IPS-NIHi11 (cell line): ENCODE measurements around the gene USP17L17.
"Not testable (repeated sequence)": the region's sequence is repeated elsewhere in the genome, so short reads cannot be mapped to it uniquely, and the experiment has no call there.

Experiments used
- DNase-seq: peaks from one replicate; pipeline ENCODE4 v3.0.0; 2012; ENCODE audit warnings: mixed read lengths, low spot score

USP17L17 gene, protein sequence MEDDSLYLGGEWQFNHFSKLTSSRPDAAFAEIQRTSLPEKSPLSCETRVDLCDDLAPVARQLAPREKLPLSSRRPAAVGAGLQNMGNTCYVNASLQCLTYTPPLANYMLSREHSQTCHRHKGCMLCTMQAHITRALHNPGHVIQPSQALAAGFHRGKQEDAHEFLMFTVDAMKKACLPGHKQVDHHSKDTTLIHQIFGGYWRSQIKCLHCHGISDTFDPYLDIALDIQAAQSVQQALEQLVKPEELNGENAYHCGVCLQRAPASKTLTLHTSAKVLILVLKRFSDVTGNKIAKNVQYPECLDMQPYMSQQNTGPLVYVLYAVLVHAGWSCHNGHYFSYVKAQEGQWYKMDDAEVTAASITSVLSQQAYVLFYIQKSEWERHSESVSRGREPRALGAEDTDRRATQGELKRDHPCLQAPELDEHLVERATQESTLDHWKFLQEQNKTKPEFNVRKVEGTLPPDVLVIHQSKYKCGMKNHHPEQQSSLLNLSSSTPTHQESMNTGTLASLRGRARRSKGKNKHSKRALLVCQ

DNA sequence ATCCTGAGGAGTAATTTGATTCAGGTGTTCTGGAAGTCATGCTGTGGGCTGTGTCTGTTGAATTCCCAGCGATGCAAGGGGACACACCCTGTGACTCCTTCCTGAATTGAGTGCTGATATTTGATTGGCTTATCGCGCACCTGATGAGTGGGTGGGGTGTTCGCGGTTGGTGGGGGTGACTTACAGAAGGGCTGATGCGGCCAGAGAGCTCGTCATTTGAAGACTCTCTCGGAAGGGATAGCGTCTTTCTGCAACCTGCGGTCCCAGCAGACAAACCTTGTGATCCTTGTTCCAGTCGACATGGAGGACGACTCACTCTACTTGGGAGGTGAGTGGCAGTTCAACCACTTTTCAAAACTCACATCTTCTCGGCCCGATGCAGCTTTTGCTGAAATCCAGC lies at the start of gene USP17L17:
Gene USP17L17 (plus strand): TSS at position 301 of the 400 bp plus-strand sequence. CDS start 0 bp downstream, at position 301.
- not testable (repeated sequence) for DNase-seq

DNA sequence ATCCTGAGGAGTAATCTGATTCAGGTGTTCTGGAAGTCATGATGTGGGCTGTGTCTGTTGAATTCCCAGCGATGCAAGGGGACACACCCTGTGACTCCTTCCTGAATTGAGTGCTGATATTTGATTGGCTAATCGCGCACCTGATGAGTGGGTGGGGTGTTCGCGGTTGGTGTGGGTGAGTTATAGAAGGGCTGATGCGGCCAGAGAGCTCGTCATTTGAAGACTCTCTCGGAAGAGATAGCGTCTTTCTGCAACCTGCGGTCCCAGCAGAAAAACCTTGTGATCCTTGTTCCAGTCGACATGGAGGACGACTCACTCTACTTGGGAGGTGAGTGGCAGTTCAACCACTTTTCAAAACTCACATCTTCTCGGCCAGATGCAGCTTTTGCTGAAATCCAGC lies 33.3 kb upstream of the USP17L17 start, which contains the start of gene USP17L10:
Gene USP17L10 (plus strand): TSS at position 301 of the 400 bp plus-strand sequence. CDS start 0 bp downstream, at position 301.
- not testable (repeated sequence) for DNase-seq

DNA sequence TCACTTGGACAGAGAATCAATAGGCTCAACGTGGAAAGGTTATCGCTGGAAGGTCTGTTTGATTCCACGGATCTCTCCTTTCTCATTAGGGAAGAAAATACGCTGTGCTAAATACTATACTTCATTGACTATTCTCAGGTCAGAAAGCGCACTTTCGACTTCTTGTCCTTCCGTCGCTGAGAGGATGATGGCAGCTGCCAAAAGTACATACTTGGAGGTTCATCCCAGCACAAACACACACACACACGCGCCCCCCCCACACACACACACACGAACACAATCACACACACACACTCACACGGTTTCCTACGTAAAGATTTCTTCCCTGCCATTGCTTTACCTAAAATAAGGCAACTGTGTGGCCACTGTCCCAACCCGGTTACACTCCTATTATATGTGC lies 29.0 kb upstream of the USP17L17 start:
- not testable (repeated sequence) for DNase-seq

DNA sequence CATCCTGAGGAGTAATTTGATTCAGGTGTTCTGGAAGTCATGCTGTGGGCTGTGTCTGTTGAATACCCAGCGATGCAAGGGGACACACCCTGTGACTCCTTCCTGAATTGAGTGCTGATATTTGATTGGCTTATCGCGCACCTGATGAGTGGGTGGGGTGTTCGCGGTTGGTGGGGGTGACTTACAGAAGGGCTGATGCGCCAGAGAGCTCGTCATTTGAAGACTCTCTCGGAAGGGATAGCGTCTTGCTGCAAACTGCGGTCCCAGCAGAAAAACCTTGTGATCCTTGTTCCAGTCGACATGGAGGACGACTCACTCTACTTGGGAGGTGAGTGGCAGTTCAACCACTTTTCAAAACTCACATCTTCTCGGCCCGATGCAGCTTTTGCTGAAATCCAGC lies 28.6 kb upstream of the USP17L17 start, which contains the start of gene USP17L11:
Gene USP17L11 (plus strand): TSS at position 301 of the 400 bp plus-strand sequence. CDS start 0 bp downstream, at position 301.
- DNase-seq = not testable (repeated sequence)

DNA sequence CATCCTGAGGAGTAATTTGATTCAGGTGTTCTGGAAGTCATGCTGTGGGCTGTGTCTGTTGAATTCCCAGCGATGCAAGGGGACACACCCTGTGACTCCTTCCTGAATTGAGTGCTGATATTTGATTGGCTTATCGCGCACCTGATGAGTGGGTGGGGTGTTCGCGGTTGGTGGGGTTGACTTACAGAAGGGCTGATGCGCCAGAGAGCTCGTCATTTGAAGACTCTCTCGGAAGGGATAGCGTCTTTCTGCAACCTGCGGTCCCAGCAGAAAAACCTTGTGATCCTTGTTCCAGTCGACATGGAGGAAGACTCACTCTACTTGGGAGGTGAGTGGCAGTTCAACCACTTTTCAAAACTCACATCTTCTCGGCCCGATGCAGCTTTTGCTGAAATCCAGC lies 23.8 kb upstream of the USP17L17 start, which contains the start of gene USP17L12:
Gene USP17L12 (plus strand): TSS at position 301 of the 400 bp plus-strand sequence. CDS start 0 bp downstream, at position 301.
- DNase-seq = not testable (repeated sequence)

DNA sequence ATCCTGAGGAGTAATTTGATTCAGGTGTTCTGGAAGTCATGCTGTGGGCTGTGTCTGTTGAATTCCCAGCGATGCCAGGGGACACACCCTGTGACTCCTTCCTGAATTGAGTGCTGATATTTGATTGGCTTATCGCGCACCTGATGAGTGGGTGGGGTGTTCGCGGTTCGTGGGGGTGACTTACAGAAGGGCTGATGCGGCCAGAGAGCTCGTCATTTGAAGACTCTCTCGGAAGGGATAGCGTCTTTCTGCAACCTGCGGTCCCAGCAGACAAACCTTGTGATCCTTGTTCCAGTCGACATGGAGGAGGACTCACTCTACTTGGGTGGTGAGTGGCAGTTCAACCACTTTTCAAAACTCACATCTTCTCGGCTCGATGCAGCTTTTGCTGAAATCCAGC lies 19.1 kb upstream of the USP17L17 start, which contains the start of gene USP17L13:
Gene USP17L13 (plus strand): TSS at position 301 of the 400 bp plus-strand sequence. CDS start 0 bp downstream, at position 301.
- DNase-seq = not testable (repeated sequence)

DNA sequence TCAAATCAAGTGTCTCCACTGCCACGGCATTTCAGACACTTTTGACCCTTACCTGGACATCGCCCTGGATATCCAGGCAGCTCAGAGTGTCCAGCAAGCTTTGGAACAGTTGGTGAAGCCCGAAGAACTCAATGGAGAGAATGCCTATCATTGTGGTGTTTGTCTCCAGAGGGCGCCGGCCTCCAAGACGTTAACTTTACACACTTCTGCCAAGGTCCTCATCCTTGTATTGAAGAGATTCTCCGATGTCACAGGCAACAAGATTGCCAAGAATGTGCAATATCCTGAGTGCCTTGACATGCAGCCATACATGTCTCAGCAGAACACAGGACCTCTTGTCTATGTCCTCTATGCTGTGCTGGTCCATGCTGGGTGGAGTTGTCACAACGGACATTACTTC lies 13.4 kb upstream of the USP17L17 start:
- not testable (repeated sequence) for DNase-seq

DNA sequence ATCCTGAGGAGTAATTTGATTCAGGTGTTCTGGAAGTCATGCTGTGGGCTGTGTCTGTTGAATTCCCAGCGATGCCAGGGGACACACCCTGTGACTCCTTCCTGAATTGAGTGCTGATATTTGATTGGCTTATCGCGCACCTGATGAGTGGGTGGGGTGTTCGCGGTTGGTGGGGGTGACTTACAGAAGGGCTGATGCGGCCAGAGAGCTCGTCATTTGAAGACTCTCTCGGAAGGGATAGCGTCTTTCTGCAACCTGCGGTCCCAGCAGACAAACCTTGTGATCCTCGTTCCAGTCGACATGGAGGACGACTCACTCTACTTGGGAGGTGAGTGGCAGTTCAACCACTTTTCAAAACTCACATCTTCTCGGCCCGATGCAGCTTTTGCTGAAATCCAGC lies 9.6 kb upstream of the USP17L17 start, which contains the start of gene USP17L15:
Gene USP17L15 (plus strand): TSS at position 301 of the 400 bp plus-strand sequence. CDS start 0 bp downstream, at position 301.
- not testable (repeated sequence) for DNase-seq

DNA sequence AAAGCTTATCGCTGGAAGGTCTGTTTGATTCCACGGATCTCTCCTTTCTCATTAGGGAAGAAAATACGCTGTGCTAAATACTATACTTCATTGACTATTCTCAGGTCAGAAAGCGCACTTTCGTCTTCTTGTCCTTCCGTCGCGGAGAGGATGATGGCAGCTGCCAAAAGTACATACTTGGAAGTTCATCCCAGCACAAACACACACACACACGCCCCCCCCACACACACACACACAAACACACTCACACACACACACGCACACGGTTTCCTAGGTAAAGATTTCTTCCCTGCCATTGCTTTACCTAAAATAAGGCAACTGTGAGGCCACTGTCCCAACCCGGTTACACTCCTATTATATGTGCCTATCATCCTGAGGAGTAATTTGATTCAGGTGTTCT lies 5.2 kb upstream of the USP17L17 start:
- DNase-seq = not testable (repeated sequence)

DNA sequence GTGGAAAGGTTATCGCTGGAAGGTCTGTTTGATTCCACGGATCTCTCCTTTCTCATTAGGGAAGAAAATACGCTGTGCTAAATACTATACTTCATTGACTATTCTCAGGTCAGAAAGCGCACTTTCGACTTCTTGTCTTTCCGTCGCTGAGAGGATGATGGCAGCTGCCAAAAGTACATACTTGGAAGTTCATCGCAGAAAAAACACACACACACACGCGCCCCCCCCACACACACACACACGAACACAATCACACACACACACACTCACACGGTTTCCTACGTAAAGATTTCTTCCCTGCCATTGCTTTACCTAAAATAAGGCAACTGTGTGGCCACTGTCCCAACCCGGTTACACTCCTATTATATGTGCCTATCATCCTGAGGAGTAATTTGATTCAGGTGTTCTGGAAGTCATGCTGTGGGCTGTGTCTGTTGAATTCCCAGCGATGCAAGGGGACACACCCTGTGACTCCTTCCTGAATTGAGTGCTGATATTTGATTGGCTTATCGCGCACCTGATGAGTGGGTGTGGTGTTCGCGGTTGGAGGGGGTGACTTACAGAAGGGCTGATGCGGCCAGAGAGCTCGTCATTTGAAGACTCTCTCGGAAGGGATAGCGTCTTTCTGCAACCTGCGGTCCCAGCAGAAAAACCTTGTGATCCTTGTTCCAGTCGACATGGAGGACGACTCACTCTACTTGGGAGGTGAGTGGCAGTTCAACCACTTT lies 4.4 kb downstream of the USP17L17 start, which contains the start of gene USP17L18:
Gene USP17L18 (plus strand): TSS at position 678 of the 728 bp plus-strand sequence. CDS start 0 bp downstream, at position 678.
- DNase-seq = not testable (repeated sequence)

DNA sequence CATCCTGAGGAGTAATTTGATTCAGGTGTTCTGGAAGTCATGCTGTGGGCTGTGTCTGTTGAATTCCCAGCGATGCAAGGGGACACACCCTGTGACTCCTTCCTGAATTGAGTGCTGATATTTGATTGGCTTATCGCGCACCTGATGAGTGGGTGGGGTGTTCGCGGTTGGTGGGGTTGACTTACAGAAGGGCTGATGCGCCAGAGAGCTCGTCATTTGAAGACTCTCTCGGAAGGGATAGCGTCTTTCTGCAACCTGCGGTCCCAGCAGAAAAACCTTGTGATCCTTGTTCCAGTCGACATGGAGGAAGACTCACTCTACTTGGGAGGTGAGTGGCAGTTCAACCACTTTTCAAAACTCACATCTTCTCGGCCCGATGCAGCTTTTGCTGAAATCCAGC lies 9.4 kb downstream of the USP17L17 start, which contains the start of gene USP17L19:
Gene USP17L19 (plus strand): TSS at position 301 of the 400 bp plus-strand sequence. CDS start 0 bp downstream, at position 301.
- DNase-seq = not testable (repeated sequence)

DNA sequence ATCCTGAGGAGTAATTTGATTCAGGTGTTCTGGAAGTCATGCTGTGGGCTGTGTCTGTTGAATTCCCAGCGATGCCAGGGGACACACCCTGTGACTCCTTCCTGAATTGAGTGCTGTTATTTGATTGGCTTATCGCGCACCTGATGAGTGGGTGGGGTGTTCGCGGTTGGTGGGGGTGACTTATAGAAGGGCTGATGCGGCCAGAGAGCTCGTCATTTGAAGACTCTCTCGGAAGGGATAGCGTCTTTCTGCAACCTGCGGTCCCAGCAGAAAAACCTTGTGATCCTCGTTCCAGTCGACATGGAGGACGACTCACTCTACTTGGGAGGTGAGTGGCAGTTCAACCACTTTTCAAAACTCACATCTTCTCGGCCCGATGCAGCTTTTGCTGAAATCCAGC lies 14.1 kb downstream of the USP17L17 start, which contains the start of gene USP17L20:
Gene USP17L20 (plus strand): TSS at position 301 of the 400 bp plus-strand sequence. CDS start 0 bp downstream, at position 301.
- DNase-seq = not testable (repeated sequence)

DNA sequence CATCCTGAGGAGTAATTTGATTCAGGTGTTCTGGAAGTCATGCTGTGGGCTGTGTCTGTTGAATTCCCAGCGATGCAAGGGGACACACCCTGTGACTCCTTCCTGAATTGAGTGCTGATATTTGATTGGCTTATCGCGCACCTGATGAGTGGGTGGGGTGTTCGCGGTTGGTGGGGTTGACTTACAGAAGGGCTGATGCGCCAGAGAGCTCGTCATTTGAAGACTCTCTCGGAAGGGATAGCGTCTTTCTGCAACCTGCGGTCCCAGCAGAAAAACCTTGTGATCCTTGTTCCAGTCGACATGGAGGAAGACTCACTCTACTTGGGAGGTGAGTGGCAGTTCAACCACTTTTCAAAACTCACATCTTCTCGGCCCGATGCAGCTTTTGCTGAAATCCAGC lies 18.9 kb downstream of the USP17L17 start, which contains the start of gene USP17L21:
Gene USP17L21 (plus strand): TSS at position 301 of the 400 bp plus-strand sequence. CDS start 0 bp downstream, at position 301.
- DNase-seq = not testable (repeated sequence)

DNA sequence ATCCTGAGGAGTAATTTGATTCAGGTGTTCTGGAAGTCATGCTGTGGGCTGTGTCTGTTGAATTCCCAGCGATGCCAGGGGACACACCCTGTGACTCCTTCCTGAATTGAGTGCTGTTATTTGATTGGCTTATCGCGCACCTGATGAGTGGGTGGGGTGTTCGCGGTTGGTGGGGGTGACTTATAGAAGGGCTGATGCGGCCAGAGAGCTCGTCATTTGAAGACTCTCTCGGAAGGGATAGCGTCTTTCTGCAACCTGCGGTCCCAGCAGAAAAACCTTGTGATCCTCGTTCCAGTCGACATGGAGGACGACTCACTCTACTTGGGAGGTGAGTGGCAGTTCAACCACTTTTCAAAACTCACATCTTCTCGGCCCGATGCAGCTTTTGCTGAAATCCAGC lies 23.6 kb downstream of the USP17L17 start, which contains the start of gene USP17L22:
Gene USP17L22 (plus strand): TSS at position 301 of the 400 bp plus-strand sequence. CDS start 0 bp downstream, at position 301.
- DNase-seq = not testable (repeated sequence)

DNA sequence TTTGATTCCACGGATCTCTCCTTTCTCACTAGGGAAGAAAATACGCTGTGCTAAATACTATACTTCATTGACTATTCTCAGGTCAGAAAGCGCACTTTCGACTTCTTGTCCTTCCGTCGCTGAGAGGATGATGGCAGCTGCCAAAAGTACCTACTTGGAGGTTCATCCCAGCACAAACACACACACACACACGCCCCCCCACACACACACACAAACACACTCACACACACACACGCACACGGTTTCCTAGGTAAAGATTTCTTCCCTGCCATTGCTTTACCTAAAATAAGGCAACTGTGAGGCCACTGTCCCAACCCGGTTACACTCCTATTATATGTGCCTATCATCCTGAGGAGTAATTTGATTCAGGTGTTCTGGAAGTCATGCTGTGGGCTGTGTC lies 28.0 kb downstream of the USP17L17 start:
- DNase-seq = not testable (repeated sequence)
